ENCODE measurements around the gene LPIN3.
A peak's percentile ranks its signal among the peaks of the same experiment; 100 is the strongest.

The LPIN3 gene

GRCh38 chr20:41327178-41327577 lies 13.4 kb upstream of the LPIN3 start:
- DNase-seq, result no peak

- peak; percentile 56 to 57 for DNase-seq
These were observed 10.9 kb upstream of the LPIN3 start for GRCh38 chr20:41329435-41330342.

GRCh38 chr20:41330343-41330720 lies 10.3 kb upstream of the LPIN3 start:
- DNase-seq, result no peak

GRCh38 chr20:41330941-41331340 lies 9.7 kb upstream of the LPIN3 start:
- DNase-seq, result no peak

GRCh38 chr20:41331731-41332130 lies 8.9 kb upstream of the LPIN3 start:
- DNase-seq, result no peak

GRCh38 chr20:41334036-41334435 lies 6.6 kb upstream of the LPIN3 start:
- no peak for DNase-seq

- DNase-seq, result no peak
These were observed 5.9 kb upstream of the LPIN3 start for GRCh38 chr20:41334443-41335421.

GRCh38 chr20:41335591-41335990 lies 5.0 kb upstream of the LPIN3 start:
- DNase-seq, result no peak

- DNase-seq, result no peak
These were observed 3.7 kb upstream of the LPIN3 start for GRCh38 chr20:41336711-41337492.

- peak; percentile 80 to 83 for DNase-seq
These were observed 679 bp upstream of the LPIN3 start for GRCh38 chr20:41339957-41340326.

GRCh38 chr20:41342474-41343464 lies 2.1 kb downstream of the LPIN3 start:
- no peak for DNase-seq

GRCh38 chr20:41344477-41344876 lies 3.9 kb downstream of the LPIN3 start:
- no peak for DNase-seq

GRCh38 chr20:41344938-41345728 lies 4.5 kb downstream of the LPIN3 start:
- no peak for DNase-seq

- DNase-seq, result no peak
These were observed 5.1 kb downstream of the LPIN3 start for GRCh38 chr20:41345729-41346067.

GRCh38 chr20:41347523-41348429 lies 7.2 kb downstream of the LPIN3 start:
- no peak for DNase-seq

GRCh38 chr20:41348430-41349172 lies 8.0 kb downstream of the LPIN3 start:
- no peak for DNase-seq

GRCh38 chr20:41349266-41349665 lies 8.6 kb downstream of the LPIN3 start:
- no peak for DNase-seq

- DNase-seq, result no peak
These were observed 9.3 kb downstream of the LPIN3 start for GRCh38 chr20:41349943-41350342.

GRCh38 chr20:41350408-41350962 lies 9.9 kb downstream of the LPIN3 start:
- DNase-seq, result no peak

All from activated CD4-positive, alpha-beta T cell treated with anti-CD3 and anti-CD28 coated beads, Interleukin-2, amount 50 U/mL, for 4 hours (primary cell).